Uterus (tissue), 4 donors: ENCODE measurements around the gene NDUFB11. TPM values are rescaled to one million over a fixed set of nuclear protein-coding genes. Genes with fewer than 3 reads are reported as not detected.

Experiments
- DNase-seq, 2 donors: peaks; one replicate each; pipeline ENCODE4 v3.0.0-alpha.2; 2019 to 2020
- H3K27ac ChIP-seq, 2 donors: fragments of 200-600 bp; sonication (generic); 1 replicate in 1 of 2; 2 replicates in 1 of 2; pipeline ENCODE4 v1.5.1; 2016 to 2018
- H3K27me3 ChIP-seq, 2 donors: fragments of 200-600 bp; sonication (generic); one replicate each; pipeline ENCODE4 v1.5.1; 2018 to 2019; ENCODE audit warnings: control low read depth in 1 of 2
- H3K36me3 ChIP-seq, 2 donors: fragments of 200-600 bp; sonication (generic); one replicate each; pipeline ENCODE4 v1.5.1; 2019; ENCODE audit warnings: control low read depth in 1 of 2
- H3K4me1 ChIP-seq, 2 donors: fragments of 200-600 bp; sonication (generic); one replicate each; pipeline ENCODE4 v1.5.1; 2018 to 2019; ENCODE audit warnings: control low read depth in 1 of 2
- H3K4me3 ChIP-seq, 2 donors: fragments of 200-600 bp; sonication (generic); 1 replicate in 1 of 2; 2 replicates in 1 of 2; pipeline ENCODE4 v1.5.1; 2018 to 2019; ENCODE audit warnings: mild to moderate bottlenecking in 1 of 2
- H3K9me3 ChIP-seq, 2 donors: fragments of 200-600 bp; sonication (generic); one replicate each; pipeline ENCODE4 v1.5.1; 2019; ENCODE audit warnings: control low read depth in 1 of 2
- CTCF ChIP-seq, 4 experiments: fragments of 200-600 bp in 2 of 4; fragments of 450-650 bp in 2 of 4; sonication (generic) in 2 of 4; IDR thresholded peaks; one replicate each; pipeline ENCODE4 v1.5.1; 2016 to 2019; ENCODE audit warnings: antibody characterized with exemption in 4 of 4, mild to moderate bottlenecking in 2 of 4, moderate library complexity in 1 of 4
- POLR2A ChIP-seq, 2 donors: fragments of 450-650 bp; IDR thresholded peaks; one replicate each; pipeline ENCODE4 v1.6.1; 2016; ENCODE audit warnings: antibody characterized with exemption in 2 of 2, mild to moderate bottlenecking in 1 of 2, moderate library complexity in 1 of 2
- intact Hi-C: fragments of 100-400 bp; cut with DNase I; formaldehyde crosslinking; loops from one replicate; pipeline ENCODE4 v1.15.1; 2023; ENCODE audit warnings: low total_unique reads
- total RNA-seq, 4 donors: library from RNA; depleted of rRNA in 3 of 4; stranded (reverse); fragments of >200 nt in 3 of 4; gene quantifications; one replicate each; pipeline versions ENCODE4 v1.1.0 to v1.2.4, GENCODE V29; 2014 to 2023
- donor health status: DM: yes; HTN: yes; CAD: no.

NDUFB11 gene
- 10 to 100 TPM; 28.6 to 42.6 (median 35.5) TPM for total RNA-seq

GRCh38 chrX:47144626-47145394 is at the start of gene NDUFB11, which contains the start of gene RBM10:
NDUFB11 (minus strand) TSS chrX:47144702; CDS start chrX:47144679, 23 bp downstream.
RBM10 (plus strand) TSS chrX:47145221; CDS start chrX:47147482, 2,261 bp downstream.
- peak; percentile 90 to 94 for DNase-seq
- peak within 1 kb of the TSS; percentile 69 to 87 for H3K4me3 ChIP-seq
- H3K36me3 ChIP-seq: no peaks in the 10 kb centered on the region
- H3K4me1 ChIP-seq: no peaks in the 10 kb centered on the region
- H3K9me3 ChIP-seq: no peaks in the 10 kb centered on the region
- intact Hi-C loops: no loop called here
- H3K27ac ChIP-seq: peak within 1 kb of the TSS; percentile 95
- peaks cover 0 to 8% of the 10 kb centered on the region in 2 donors for H3K27me3 ChIP-seq
- peak; percentile 68 to 78 for TF ChIP-seq POLR2A (IDR thresholded peaks at IDR 0.05)
- peak; percentile 49 to 85 (median 69) for TF ChIP-seq CTCF (IDR thresholded peaks at IDR 0.05)

GRCh38 chrX:47193475-47194193 is 49.1 kb upstream of the NDUFB11 start, which contains the start of gene UBA1:
UBA1 (plus strand) TSS chrX:47193829; CDS start chrX:47198803, 4,974 bp downstream.
- intact Hi-C loops: loop anchor here (10.0 kb wide), 1 partner anchor 191 kb away; no protein-coding TSS in a partner anchor
- peaks cover 3 to 15% of the 10 kb centered on the region in 2 donors for H3K4me1 ChIP-seq

GRCh38 chrX:47191806-47192401 is 47.4 kb upstream of the NDUFB11 start:
- H3K27ac ChIP-seq: no peak overlapping the region
- no peaks in the 10 kb centered on the region for H3K36me3 ChIP-seq
- intact Hi-C loops: loop anchor here (10.0 kb wide), 1 partner anchor 193 kb away; no protein-coding TSS in a partner anchor
- no peaks in the 10 kb centered on the region for H3K9me3 ChIP-seq
- peak overlapping the region in 1 of 2 donors; percentile 38 for H3K4me3 ChIP-seq
- TF ChIP-seq CTCF (IDR thresholded peaks at IDR 0.05) (no peak), POLR2A (IDR thresholded peaks at IDR 0.05) (no peak)
- no peak for DNase-seq
- no peaks in the 10 kb centered on the region for H3K27me3 ChIP-seq
- peaks cover 3 to 15% of the 10 kb centered on the region in 2 donors for H3K4me1 ChIP-seq

More at GRCh38 chrX:47193475-47194193, 49.1 kb upstream of the NDUFB11 start, which contains the start of gene UBA1:
- peak; percentile 98 for DNase-seq
- TF ChIP-seq CTCF (IDR thresholded peaks at IDR 0.05) (peak; percentile 79 to 98 (median 96)), POLR2A (IDR thresholded peaks at IDR 0.05) (peak; percentile 75 to 82)
- Histone ChIP-seq H3K27me3 (no peaks in the 10 kb centered on the region), H3K36me3 (no peaks in the 10 kb centered on the region), H3K4me3 (peak within 1 kb of the TSS; percentile 90 to 94), H3K9me3 (no peaks in the 10 kb centered on the region), H3K27ac (peak within 1 kb of the TSS; percentile 98 to 99)

- peak overlapping the region; percentile 43 to 61 for H3K27ac ChIP-seq
- TF ChIP-seq POLR2A (IDR thresholded peaks at IDR 0.05): no peak
- no peak for TF ChIP-seq CTCF (IDR thresholded peaks at IDR 0.05)
- H3K4me3 ChIP-seq: peak overlapping the region; percentile 38 to 48
- H3K36me3 ChIP-seq: no peaks in the 10 kb centered on the region
- no peaks in the 10 kb centered on the region for H3K27me3 ChIP-seq
- H3K4me1 ChIP-seq: peaks cover 3 to 9% of the 10 kb centered on the region in 2 donors
- no peak for DNase-seq
- no peaks in the 10 kb centered on the region for H3K9me3 ChIP-seq
- intact Hi-C loops: loop anchor here (10.0 kb wide), 1 partner anchor 193 kb away; no protein-coding TSS in a partner anchor
Observed at GRCh38 chrX:47191331-47191730, 46.8 kb upstream of the NDUFB11 start.
